WTC11 (cell line): Measurements from ENCODE around the gene HOXD8.

Source experiments
- CTCF ChIP-seq: fragments of 200-600 bp; IDR thresholded peaks from 2 replicates; pipeline ENCODE4 v1.8.0; 2022; ENCODE audit warnings: antibody characterized with exemption
- IRF1 ChIP-seq: sonication (generic); formaldehyde crosslinking; IDR thresholded peaks from 2 replicates; pipeline ENCODE4 v1.8.0; 2023; ENCODE audit warnings: missing genetic modification reagents
- SMAD4 ChIP-seq: sonication (generic); formaldehyde crosslinking; IDR thresholded peaks from 2 replicates; pipeline ENCODE4 v1.8.0; 2022; ENCODE audit warnings: mild to moderate bottlenecking, missing genetic modification reagents
- ZBTB21 ChIP-seq: sonication (generic); formaldehyde crosslinking; IDR thresholded peaks from 2 replicates; pipeline ENCODE4 v1.8.1; 2023; ENCODE audit warnings: mild to moderate bottlenecking, missing genetic modification reagents, borderline replicate concordance
- ZNF263 ChIP-seq: sonication (generic); formaldehyde crosslinking; IDR thresholded peaks from 2 replicates; pipeline ENCODE4 v1.8.1; 2022; ENCODE audit warnings: low read depth, mild to moderate bottlenecking, moderate library complexity, missing genetic modification reagents
- TF ChIP-seq, protein P1 (sequence below): sonication (generic); formaldehyde crosslinking; conservative IDR thresholded peaks from 2 replicates; pipeline ENCODE4 v1.8.1; 2022; ENCODE audit warnings: mild to moderate bottlenecking, missing genetic modification reagents

DNA sequence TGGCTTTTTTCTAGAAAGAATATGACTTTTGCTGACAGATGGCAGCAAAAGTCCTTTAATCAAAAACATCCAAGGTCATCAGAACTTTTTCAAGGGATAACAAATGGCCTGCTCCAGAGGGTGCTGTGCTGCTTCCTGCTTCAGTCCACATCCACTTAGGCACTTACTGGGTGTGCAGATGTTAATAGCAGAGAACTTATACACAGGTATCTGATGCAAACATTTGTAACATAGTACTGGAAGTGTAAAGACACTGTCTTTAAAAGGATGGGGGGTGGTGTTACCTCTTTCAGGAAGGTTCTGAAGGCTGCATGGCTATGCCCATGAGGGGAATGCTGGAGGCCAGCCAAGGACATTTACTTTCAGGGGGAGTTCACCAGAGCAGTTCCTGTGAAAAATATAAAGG, 5.5 kb downstream of the HOXD8 start:
- no peak for TF ChIP-seq CTCF
- no peak for TF ChIP-seq SMAD4
- TF ChIP-seq IRF1 (CRISPR knock-in tag) = no peak
- TF ChIP-seq ZBTB21 = no peak
- TF ChIP-seq, protein P1, sequence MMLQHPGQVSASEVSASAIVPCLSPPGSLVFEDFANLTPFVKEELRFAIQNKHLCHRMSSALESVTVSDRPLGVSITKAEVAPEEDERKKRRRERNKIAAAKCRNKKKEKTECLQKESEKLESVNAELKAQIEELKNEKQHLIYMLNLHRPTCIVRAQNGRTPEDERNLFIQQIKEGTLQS (CRISPR knock-in tag) = no peak
- no peak for TF ChIP-seq ZNF263 (CRISPR knock-in tag)
